Chondrocyte (in vitro differentiated cells): ENCODE measurements around the gene SOAT2. TPM values are rescaled to one million over a fixed set of nuclear protein-coding genes. Genes with fewer than 3 reads are reported as not detected.

Experiments
- DNase-seq: peaks from one replicate; pipeline ENCODE4 v3.0.0; 2021; ENCODE audit warnings: mixed read lengths, low spot score
- H3K27ac Mint-ChIP-seq: one replicate; pipeline ENCODE4 v1.8.0; 2021; ENCODE audit warnings: mild to moderate bottlenecking, moderate library complexity, mixed read lengths; ENCODE audit not compliant: unreplicated experiment
- H3K27me3 Mint-ChIP-seq: 2 replicates; pipeline ENCODE4 v1.8.0; 2021; ENCODE audit warnings: low read depth, mixed read lengths
- H3K36me3 Mint-ChIP-seq: 2 replicates; pipeline ENCODE4 v1.8.0; 2021; ENCODE audit warnings: low read depth, mixed read lengths
- H3K4me1 Mint-ChIP-seq: 2 replicates; pipeline ENCODE4 v1.8.0; 2021; ENCODE audit warnings: low read depth, mild to moderate bottlenecking, mixed read lengths
- H3K4me3 Mint-ChIP-seq: one replicate; pipeline ENCODE4 v1.8.0; 2021; ENCODE audit warnings: mild to moderate bottlenecking, moderate library complexity, mixed read lengths; ENCODE audit not compliant: unreplicated experiment
- H3K9me3 Mint-ChIP-seq: 2 replicates; pipeline ENCODE4 v1.8.0; 2021; ENCODE audit warnings: low read depth, mixed read lengths
- total RNA-seq: library from RNA; stranded (reverse); gene quantifications from 3 replicates; pipeline ENCODE4 v1.2.1, GENCODE V29; 2021
- TF ChIP-seq, protein P1 (sequence below): fragments of 200-600 bp; sonication (generic); IDR thresholded peaks from 2 replicates; pipeline ENCODE4 v1.5.0; 2021; ENCODE audit warnings: antibody characterized with exemption, mild to moderate bottlenecking, moderate library complexity

The SOAT2 gene
- total RNA-seq, 1 donor from 2014 or later: not detected

DNA sequence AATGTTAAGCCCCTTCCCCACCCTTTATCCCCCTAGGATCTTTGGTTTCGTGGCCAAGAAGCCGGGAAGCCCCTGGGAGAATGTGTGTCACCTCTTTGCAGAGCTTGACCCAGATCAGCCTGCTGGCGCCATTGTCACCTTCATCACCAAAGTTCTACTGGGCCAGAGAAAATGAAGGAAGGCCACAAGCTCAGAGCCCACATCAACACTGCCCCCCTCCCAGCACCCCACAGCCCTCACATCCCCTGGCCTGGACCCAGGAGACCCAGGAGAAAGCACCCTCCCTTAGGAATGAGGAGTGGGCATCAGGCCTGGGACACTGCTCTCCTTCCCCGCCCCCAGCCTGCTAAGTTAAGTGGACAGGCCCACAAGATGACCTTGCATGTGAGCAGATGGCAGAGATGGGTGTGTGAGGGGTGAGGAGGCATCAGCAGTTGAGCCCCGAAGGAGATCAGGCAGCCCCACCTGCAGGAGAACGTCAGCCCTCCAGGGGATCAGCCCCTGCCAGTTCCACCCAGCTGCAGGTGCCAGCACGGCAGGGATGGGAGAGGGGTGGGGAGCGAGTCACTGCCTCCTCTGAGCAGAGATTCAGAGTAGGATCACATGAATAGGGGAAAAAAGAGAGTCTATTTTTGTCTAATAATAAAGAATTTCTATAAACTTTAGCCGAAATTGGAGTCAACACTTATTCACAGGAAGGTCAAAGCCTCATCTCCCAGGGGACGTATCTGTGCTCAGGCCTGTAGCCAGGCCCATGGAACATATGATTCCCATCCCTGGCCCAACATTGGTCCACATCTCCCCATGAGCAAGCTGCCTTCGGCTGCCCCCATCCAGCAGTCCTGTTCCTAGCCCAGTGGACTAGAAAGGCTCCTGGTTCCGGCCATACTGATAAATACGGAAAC lies 39.3 kb upstream of the SOAT2 start:
- DNase-seq: peak; percentile 56
- peaks cover 76% of the 10 kb centered on the region for H3K4me1 Mint-ChIP-seq
- TF ChIP-seq, protein P1, sequence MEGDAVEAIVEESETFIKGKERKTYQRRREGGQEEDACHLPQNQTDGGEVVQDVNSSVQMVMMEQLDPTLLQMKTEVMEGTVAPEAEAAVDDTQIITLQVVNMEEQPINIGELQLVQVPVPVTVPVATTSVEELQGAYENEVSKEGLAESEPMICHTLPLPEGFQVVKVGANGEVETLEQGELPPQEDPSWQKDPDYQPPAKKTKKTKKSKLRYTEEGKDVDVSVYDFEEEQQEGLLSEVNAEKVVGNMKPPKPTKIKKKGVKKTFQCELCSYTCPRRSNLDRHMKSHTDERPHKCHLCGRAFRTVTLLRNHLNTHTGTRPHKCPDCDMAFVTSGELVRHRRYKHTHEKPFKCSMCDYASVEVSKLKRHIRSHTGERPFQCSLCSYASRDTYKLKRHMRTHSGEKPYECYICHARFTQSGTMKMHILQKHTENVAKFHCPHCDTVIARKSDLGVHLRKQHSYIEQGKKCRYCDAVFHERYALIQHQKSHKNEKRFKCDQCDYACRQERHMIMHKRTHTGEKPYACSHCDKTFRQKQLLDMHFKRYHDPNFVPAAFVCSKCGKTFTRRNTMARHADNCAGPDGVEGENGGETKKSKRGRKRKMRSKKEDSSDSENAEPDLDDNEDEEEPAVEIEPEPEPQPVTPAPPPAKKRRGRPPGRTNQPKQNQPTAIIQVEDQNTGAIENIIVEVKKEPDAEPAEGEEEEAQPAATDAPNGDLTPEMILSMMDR: peak; percentile 25
- H3K4me3 Mint-ChIP-seq: peak overlapping the region; percentile 28
- no peaks in the 10 kb centered on the region for H3K9me3 Mint-ChIP-seq
- no peaks in the 10 kb centered on the region for H3K27me3 Mint-ChIP-seq
- H3K36me3 Mint-ChIP-seq: peaks cover 24% of the 10 kb centered on the region
- H3K27ac Mint-ChIP-seq: peak overlapping the region; percentile 97

DNA sequence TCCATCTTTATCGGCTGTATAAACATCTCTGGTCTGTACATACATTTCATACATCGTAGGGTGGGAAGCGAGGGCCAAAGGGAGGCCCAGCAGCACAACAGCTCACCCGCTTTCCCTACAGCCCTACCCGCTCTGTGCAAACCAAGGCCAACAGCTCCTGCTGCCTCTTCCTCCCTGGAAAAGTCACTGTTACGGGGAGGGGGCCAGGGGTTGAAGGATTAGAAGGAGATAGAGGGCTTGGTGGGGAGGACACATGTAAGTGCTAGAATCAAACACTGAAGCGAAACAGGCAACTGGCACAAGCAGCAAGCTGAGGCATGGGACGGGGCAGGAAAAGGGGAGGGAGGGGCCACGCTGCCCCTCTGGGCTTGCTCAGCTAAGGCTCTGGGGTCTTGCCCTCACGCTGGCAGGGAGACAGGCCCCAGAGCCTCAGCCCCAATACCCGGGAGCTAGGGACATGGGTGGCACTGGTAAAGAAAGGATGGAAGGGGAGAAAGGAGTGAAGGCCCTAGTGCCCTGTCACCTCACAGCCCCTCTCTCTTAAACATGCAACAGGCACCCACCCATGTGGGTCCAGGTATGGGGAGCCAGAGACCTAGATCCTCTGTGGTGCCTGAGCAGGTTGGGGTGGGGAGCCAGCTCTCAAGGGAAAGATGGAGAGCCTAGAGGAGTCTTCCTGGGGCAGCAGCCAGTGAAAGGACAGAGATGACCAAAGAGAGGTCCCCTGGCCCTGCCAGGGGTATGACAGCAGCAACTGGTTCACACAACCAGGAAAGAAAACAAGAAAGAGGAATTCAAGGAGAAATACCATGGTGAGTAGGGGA lies 38.5 kb upstream of the SOAT2 start:
- peaks cover 80% of the 10 kb centered on the region for H3K4me1 Mint-ChIP-seq
- peak overlapping the region; percentile 97 for H3K27ac Mint-ChIP-seq
- H3K36me3 Mint-ChIP-seq: peaks cover 25% of the 10 kb centered on the region
- no peaks in the 10 kb centered on the region for H3K27me3 Mint-ChIP-seq
- H3K9me3 Mint-ChIP-seq: no peaks in the 10 kb centered on the region
- H3K4me3 Mint-ChIP-seq: peak overlapping the region; percentile 31
- TF ChIP-seq, protein P1: no peak
- DNase-seq: peak; percentile 58

DNA sequence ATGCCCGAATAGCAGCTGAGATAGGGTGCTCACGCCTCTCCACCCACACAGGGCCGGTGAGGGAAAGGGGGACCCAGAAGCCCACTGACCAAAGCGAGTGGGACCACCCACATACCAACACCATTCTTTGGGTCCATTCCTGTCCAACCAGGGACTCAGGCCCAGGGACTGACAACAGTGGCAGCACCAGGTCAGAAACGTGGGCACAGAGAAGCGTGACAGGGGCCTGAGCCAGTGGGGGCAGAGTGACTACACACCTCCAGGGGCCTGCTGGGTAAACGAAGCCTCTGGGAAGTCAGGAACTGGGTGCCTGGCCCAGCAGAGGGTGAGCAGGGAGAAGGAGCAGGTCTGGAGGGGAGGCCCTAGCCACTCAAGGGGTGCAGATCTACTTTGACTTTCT lies 37.8 kb upstream of the SOAT2 start:
- peak; percentile 64 for DNase-seq
- H3K27me3 Mint-ChIP-seq: no peaks in the 10 kb centered on the region
- no peaks in the 10 kb centered on the region for H3K9me3 Mint-ChIP-seq
- peak overlapping the region; percentile 97 for H3K27ac Mint-ChIP-seq
- H3K4me1 Mint-ChIP-seq: peaks cover 79% of the 10 kb centered on the region
- TF ChIP-seq, protein P1: no peak
- no peak overlapping the region for H3K4me3 Mint-ChIP-seq
- peaks cover 24% of the 10 kb centered on the region for H3K36me3 Mint-ChIP-seq

DNA sequence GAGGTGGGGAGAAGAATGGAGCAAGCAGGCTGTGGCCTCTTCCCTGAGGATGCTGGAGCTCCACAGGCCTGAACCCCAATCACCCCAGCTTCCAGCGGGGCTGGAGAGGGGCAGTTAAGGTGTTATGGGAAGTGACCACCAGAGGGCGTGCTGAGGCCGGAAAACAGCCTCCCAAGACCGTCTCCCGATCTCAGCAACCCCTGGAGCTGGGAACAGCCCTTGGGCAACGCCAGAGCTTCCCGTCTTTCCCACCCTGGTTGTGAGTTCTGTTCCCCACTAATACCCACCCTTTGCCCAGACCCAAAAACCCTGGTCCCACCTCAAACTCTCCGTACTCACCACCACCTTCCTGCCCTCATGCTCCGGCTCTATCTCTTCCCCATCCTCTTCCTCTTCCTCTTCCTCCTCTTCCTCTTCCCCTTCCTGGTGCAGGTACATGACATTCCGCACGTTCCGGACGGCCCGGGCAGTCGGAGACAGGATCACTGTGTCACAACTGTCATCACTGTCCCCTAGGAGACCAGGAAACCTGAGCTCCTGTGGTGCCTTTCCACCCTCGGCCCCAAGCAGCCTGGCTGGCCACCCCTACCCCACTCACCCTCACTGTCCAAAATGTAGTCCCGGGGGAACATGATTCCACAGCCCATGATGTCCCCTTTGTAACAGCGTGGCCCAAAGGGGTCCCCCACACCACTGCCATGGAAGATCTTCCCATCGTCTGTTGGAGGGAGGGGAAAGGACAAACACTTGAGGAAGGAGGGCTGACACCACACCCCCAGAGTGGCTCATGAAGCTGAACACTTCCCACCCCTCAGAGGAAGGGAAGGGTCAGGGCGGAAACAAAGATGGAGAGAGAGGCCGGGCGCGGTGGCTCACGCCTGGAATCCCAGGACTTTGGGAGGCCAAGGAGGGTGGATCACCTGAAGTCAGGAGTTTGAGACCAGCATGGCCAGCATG lies 37.0 kb upstream of the SOAT2 start:
- H3K36me3 Mint-ChIP-seq: peaks cover 27% of the 10 kb centered on the region
- H3K4me1 Mint-ChIP-seq: peaks cover 80% of the 10 kb centered on the region
- no peaks in the 10 kb centered on the region for H3K27me3 Mint-ChIP-seq
- no peak overlapping the region for H3K4me3 Mint-ChIP-seq
- TF ChIP-seq, protein P1: peak; percentile 96
- H3K9me3 Mint-ChIP-seq: no peaks in the 10 kb centered on the region
- peak; percentile 82 for DNase-seq
- peak overlapping the region; percentile 97 for H3K27ac Mint-ChIP-seq
